AG04450 (cell line): Measurements from ENCODE around the gene NHLH1. TPM values are rescaled to one million over a fixed set of nuclear protein-coding genes. Genes with fewer than 3 reads are reported as not detected.

Source experiments
- CTCF ChIA-PET: fragments of 300-600, 350-600 bp; formaldehyde crosslinking; extraction: SDS; loops from one replicate; lab custom pipeline; 2022; ENCODE audit warnings: antibody characterized with exemption, inconsistent platforms; lab: Charles Lee
- POLR2A ChIA-PET: fragments of 350-600 bp; formaldehyde crosslinking; extraction: SDS; loops from one replicate; lab custom pipeline; 2021; ENCODE audit warnings: antibody characterized with exemption, inconsistent platforms; lab: Yijun Ruan, JAX
- DNase-seq: peaks from one replicate; pipeline ENCODE4 v3.0.0-alpha.2; 2011; ENCODE audit warnings: low read depth, low spot score
- H3K27ac ChIP-seq: one replicate; pipeline ENCODE4 v1.5.1; 2012; ENCODE audit warnings: low read depth, low read length, control low read depth
- H3K27me3 ChIP-seq: one replicate; pipeline ENCODE4 v1.6.0; 2012; ENCODE audit warnings: low read length; ENCODE audit not compliant: control insufficient read depth, insufficient read depth
- H3K4me3 ChIP-seq: 2 replicates; pipeline ENCODE4 v1.5.1; 2011; ENCODE audit warnings: mild to moderate bottlenecking, low read depth, low read length, control low read depth
- H3K9me3 ChIP-seq: 2 replicates; pipeline ENCODE4 v1.5.1; 2012; ENCODE audit warnings: low read length; ENCODE audit not compliant: control insufficient read depth, insufficient read depth
- polyA plus RNA-seq: library from polyadenylated mRNA; depleted of rRNA; stranded (reverse); fragments of >200 nt; gene quantifications from 2 replicates; pipeline ENCODE4 v1.2.3, GENCODE V29; 2011
- TF ChIP-seq, protein P1 (sequence below): IDR thresholded peaks from 2 replicates; pipeline ENCODE4 v1.5.1; 2011; ENCODE audit warnings: low read depth, low read length, control low read depth, inconsistent platforms

Gene NHLH1
- polyA plus RNA-seq, 1 experiment = 0.35 TPM

DNA sequence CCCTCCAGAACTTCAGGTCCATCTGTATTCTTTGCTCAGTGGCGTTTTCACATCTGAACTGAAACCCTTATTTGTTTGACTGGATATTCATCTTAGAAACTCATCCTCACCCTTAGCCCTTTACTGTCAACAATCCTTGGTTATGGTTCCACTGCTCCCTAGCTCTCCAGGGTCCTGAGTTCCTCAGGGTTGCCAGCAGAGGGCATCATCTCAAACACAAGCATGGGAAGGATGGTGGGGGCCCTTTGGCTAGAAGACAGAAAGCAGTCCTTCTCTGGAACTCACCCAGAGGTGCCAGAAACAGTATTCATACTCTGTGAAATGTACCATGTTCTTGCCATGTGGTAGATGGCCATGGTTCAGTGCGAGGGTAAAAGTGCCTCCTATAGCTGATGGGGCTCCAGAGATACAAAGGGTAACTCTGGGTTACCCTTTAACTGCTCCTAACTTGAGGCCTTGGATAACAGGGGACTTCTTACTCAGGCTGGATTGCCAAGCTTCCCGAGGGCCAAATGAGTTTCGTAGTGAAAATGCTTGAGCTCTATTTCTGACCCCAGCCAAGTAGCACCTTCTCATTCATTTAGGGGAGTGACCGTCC lies 12.4 kb upstream of the NHLH1 start:
- DNase-seq = no peak

DNA sequence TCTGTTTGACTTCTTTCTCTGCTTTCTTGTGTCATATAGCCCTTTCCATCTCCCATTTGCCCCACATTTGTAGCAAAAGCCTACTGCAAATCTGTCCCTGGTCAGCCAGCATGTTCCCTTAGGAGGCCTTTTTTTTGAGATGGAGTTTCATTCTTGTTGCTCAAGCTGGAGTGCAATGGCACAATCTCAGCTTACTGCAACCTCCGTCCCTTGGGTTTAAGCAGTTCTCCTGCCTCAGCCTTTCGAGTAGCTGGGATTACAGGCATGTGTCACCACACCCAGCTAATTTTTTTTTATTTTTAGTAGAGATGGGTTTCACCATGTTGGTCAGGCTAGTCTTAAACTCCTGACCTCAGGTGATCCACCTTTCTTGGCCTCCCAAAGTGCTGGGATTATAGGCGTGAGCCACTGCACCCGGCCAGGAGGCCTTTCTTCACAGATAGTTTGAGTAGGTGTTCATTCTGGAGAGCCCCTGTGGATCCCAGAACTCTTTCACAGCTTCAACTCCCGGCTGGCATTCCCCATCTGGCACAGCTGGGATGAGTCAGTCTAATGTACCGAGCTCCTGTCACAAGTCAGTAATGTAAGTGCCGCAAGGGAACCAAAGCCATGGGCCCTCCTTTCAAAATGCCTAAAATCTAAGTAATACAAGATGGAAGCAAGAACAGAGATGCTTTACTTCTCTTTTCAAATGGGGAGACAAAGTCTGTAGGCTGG lies 9.4 kb upstream of the NHLH1 start:
- H3K9me3 ChIP-seq = no peaks in the 10 kb centered on the region
- no peak for DNase-seq
- H3K4me3 ChIP-seq = no peak overlapping the region
- CTCF ChIA-PET = interaction anchor here (0.6 to 1.0 kb wide), 4 partner anchors 18 to 469 kb away, joined by 3 to 7 read pairs (median 4); no protein-coding TSS in a partner anchor
- H3K27ac ChIP-seq = no peak overlapping the region
- TF ChIP-seq, protein P1, sequence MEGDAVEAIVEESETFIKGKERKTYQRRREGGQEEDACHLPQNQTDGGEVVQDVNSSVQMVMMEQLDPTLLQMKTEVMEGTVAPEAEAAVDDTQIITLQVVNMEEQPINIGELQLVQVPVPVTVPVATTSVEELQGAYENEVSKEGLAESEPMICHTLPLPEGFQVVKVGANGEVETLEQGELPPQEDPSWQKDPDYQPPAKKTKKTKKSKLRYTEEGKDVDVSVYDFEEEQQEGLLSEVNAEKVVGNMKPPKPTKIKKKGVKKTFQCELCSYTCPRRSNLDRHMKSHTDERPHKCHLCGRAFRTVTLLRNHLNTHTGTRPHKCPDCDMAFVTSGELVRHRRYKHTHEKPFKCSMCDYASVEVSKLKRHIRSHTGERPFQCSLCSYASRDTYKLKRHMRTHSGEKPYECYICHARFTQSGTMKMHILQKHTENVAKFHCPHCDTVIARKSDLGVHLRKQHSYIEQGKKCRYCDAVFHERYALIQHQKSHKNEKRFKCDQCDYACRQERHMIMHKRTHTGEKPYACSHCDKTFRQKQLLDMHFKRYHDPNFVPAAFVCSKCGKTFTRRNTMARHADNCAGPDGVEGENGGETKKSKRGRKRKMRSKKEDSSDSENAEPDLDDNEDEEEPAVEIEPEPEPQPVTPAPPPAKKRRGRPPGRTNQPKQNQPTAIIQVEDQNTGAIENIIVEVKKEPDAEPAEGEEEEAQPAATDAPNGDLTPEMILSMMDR = no peak
- POLR2A ChIA-PET = no interaction called here
- no peaks in the 10 kb centered on the region for H3K27me3 ChIP-seq

More for the DNA sequence above, 12.4 kb upstream of the NHLH1 start:
- no peak overlapping the region for H3K4me3 ChIP-seq
- H3K27ac ChIP-seq = no peak overlapping the region
- POLR2A ChIA-PET = interaction anchor here (1.5 kb wide), 1 partner anchor 14 kb away, joined by 3 read pairs; no protein-coding TSS in a partner anchor
- no peaks in the 10 kb centered on the region for H3K27me3 ChIP-seq
- CTCF ChIA-PET = interaction anchor here (0.6 to 7.3 kb wide), 11 partner anchors 10 to 282 kb away, joined by 3 to 74 read pairs (median 4); partner anchors contain the start of genes COPA and NCSTN
- TF ChIP-seq, protein P1 = peak; percentile 55
- H3K9me3 ChIP-seq = no peaks in the 10 kb centered on the region

DNA sequence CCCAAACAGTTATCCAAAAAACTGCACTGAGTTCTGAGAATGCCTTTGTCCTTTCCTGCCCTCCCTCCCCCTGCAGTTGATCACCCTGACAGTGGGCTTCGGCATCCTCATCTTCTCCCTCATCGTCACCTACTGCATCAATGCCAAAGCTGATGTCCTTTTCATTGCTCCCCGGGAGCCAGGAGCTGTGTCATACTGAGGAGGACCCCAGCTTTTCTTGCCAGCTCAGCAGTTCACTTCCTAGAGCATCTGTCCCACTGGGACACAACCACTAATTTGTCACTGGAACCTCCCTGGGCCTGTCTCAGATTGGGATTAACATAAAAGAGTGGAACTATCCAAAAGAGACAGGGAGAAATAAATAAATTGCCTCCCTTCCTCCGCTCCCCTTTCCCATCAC lies 8.8 kb upstream of the NHLH1 start:
- TF ChIP-seq, protein P1 = no peak
- ChIA-PET POLR2A (no interaction called here), CTCF (interaction anchor here (1.0 kb wide), 3 partner anchors 18 to 19 kb away, joined by 3 to 4 read pairs (median 3); no protein-coding TSS in a partner anchor)
- no peak for DNase-seq
- H3K9me3 ChIP-seq = no peaks in the 10 kb centered on the region
- H3K27ac ChIP-seq = no peak overlapping the region
- H3K27me3 ChIP-seq = no peaks in the 10 kb centered on the region
- H3K4me3 ChIP-seq = no peak overlapping the region

DNA sequence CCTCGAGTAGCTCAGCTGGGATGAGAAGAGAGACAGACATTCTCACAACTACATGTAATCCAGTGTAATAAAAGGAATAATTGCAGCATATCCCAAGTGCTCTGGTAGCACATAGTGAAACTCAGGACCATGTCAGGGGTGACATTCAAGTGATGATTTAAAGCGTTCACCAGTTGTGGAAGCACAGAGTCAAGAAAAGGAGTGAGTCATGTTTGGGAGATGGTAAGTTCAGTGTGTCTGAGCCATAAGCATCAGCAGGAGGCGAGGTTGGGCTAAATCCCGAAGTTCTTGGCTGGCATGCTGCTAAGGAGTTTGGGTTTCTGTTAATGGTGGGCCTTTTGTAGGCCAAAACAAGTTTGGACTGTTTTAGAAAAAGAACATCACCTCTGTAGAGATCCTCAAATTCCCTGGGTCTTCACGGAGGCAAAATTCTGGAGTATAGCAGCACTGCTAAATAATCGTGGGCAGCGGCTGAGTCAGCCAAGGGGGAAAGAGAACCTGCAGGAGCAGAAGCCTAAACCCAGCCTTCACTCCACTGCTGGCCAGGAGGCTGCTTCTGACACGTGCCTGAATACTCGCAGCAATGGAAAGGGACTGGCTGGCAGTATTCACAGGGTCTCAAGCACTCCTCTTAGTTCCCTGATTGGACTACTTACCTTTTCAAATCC lies 7.2 kb upstream of the NHLH1 start:
- DNase-seq = no peak
- H3K9me3 ChIP-seq = no peaks in the 10 kb centered on the region
- CTCF ChIA-PET = interaction anchor here (1.2 to 2.1 kb wide), 2 partner anchors 17 to 251 kb away, joined by 4 to 7 read pairs; no protein-coding TSS in a partner anchor
- POLR2A ChIA-PET = no interaction called here
- H3K27me3 ChIP-seq = no peaks in the 10 kb centered on the region
- H3K27ac ChIP-seq = no peak overlapping the region
- no peak overlapping the region for H3K4me3 ChIP-seq
- TF ChIP-seq, protein P1 = 0 out of 2 replicates have a peak, but pooled peaks have one; percentile 15
